HG03097 (cell line): ENCODE measurements around the gene ETFBKMT.
A peak's percentile ranks its signal among the peaks of the same experiment; 100 is the strongest.

Experiments
- ATAC-seq: cut with Tn5 transposase; IDR thresholded peaks from one replicate; pipeline ENCODE4 v1.9.1; 2021; ENCODE audit not compliant: unreplicated experiment, low FRiP score

Gene ETFBKMT, protein sequence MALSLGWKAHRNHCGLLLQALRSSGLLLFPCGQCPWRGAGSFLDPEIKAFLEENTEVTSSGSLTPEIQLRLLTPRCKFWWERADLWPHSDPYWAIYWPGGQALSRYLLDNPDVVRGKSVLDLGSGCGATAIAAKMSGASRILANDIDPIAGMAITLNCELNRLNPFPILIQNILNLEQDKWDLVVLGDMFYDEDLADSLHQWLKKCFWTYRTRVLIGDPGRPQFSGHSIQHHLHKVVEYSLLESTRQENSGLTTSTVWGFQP

DNA sequence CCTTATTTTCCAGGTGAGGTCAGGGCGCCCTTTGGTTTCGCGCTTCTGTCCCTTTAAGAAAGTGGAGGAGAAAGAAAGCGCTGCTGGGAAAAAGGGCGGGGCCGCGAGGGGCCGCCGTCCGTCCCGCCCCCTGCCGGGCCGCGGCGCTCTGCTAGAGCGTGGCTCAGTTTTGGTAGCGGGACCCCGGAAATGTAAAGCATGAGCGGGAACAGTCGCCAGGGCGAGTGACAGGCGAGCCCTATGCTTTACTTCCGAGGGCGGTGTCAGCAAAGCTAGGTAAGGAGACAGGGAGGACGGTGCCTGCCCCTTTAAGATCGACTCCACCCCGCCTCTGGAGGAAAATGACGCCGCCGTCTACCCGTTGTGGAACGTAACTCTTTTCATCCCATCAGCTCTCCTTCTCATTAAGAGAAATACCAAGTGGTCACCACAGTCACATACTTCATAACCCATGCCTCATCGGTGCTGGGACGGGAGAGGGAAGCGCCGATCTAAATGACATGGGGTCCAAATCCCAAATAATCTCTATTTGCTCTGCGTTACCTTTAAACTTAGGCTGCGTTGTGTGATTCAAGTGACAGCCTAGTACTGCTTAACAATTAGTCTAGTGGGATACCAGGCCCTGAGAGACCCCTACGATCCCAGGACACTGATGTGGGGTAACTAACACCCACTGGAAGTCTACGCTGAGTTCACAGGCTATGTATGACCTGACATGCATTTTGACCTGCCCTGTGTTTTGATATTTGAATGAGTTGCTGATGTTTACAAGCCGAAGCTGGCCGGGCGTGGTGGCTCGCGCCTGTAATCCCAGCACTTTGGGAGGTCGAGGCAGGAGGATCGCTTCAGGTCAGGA lies at the start of gene ETFBKMT:
ETFBKMT (plus strand) TSS at position 602 of the 856 bp plus-strand sequence. CDS start 2,266 bp downstream, outside the sequence.
- ATAC-seq, result peak; percentile 98

DNA sequence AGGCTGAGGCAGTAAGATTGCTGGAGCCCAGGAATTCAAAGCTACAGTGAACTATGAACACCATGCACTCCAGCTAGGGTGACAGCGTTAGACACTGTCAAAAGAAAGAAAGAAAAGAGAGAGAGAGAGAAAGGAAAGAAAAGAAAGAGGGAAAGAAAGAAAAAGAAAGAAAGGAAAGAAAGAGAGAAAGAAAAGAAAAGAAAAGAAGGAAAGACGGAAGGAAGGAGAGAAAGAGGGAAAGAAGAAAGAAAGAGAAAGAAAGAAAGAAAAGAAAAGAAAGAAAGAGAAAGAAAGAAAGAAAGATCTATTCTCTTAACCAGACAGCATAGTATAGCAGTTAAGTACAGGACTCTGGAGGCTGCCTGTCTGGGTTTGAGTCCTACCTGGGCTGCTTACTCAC lies 46.7 kb upstream of the ETFBKMT start:
- ATAC-seq, result no peak

GRCh38 chr12:31618228-31619025 lies 41.1 kb upstream of the ETFBKMT start:
- ATAC-seq, result no peak

DNA sequence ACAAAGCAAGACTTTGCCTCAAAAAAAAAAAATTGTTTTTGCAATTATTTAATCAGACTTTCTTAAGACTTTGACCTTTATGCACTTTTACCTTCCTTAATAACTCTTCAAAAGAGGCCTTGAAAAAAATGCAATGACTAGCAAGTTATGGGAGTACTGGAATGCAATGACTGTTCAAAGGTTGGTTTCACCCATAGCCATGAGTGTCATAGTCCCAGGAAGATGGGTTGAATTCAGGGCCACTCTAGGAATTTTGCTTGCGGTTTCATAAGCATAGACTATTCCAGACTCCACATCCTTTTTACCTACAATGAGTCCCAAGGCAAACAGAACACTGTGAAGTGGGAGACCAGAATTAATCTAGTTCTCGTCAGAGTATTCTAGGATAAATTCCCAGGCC lies 39.2 kb upstream of the ETFBKMT start:
- ATAC-seq, result no peak

DNA sequence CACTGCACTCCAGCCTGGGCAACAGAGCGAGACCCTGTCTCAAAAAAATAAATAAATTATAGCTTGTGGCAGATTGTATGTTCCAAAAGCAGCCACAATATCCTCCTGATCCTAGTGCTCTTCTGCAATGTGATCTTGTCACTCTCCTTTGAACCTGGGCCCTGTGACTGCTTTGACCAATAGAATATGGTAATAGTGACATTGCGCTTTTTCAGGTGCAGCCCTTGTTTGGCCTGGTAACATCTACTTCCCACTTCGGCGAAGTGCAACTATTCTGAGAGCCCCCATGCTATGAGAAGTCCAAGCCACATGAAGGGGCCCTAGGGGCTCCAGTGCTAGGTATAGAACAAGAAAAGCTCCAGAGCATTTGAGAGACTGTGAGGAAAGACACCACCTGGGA lies 37.5 kb upstream of the ETFBKMT start:
- no peak for ATAC-seq

GRCh38 chr12:31626270-31626995 lies 33.1 kb upstream of the ETFBKMT start:
- no peak for ATAC-seq

GRCh38 chr12:31627456-31628054 lies 31.9 kb upstream of the ETFBKMT start:
- no peak for ATAC-seq

- no peak for ATAC-seq
Measured at GRCh38 chr12:31629756-31630732, 29.4 kb upstream of the ETFBKMT start.

GRCh38 chr12:31631023-31631724 lies 28.3 kb upstream of the ETFBKMT start:
- no peak for ATAC-seq

DNA sequence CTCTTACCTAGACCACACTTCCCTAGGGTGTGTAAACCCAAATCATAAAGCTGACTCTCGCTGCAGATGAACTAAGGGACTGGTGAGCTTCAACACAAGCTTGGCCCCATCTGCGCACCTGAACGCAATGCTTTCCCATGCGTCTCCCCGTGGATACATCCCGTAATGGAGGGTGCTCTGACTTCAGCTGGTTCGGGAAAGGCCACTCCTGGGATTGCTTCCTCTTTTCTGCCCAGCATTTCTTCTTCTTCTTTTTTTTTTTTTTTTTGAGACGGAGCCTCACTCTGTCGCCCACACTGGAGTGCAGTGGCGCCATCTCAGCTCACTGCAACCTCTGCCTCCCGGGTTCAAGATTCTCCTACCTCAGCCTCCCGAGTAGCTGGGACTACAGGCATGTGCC lies 27.7 kb upstream of the ETFBKMT start:
- ATAC-seq, result no peak

GRCh38 chr12:31633464-31633863 lies 26.0 kb upstream of the ETFBKMT start:
- no peak for ATAC-seq

GRCh38 chr12:31634620-31635019 lies 24.9 kb upstream of the ETFBKMT start:
- ATAC-seq, result no peak

DNA sequence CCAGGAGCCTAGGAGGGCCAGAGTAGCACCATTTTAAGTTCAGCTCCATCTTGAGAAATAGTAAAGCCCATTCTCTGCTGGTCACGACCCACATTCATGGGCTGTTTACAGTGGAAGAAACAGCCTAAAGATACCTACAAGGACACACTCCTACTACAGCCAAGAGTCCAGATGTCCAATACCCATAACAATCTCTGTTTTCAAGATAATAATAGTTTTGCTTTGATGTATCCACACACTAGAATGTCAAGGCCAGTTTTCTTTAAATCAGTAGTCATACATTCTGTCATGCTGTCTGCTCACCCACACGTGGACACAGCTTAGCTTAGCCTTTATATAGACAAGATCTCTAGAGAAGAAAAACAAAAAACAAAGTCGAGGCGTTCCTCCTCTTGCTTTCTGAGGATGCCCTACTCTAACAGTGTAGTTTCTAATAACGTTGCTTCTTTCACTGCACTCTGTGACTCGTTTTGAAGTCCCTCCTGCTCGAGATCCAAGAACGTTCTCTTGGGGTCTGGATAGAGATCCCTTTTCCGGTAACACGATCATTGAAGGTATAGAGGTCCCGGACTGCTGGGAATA lies 17.9 kb upstream of the ETFBKMT start:
- no peak for ATAC-seq

- no peak for ATAC-seq
Measured at GRCh38 chr12:31644536-31644935, 15.0 kb upstream of the ETFBKMT start.

GRCh38 chr12:31645924-31646323 lies 13.6 kb upstream of the ETFBKMT start:
- ATAC-seq, result no peak

- ATAC-seq, result no peak
Measured at GRCh38 chr12:31647086-31647491, 12.4 kb upstream of the ETFBKMT start.

DNA sequence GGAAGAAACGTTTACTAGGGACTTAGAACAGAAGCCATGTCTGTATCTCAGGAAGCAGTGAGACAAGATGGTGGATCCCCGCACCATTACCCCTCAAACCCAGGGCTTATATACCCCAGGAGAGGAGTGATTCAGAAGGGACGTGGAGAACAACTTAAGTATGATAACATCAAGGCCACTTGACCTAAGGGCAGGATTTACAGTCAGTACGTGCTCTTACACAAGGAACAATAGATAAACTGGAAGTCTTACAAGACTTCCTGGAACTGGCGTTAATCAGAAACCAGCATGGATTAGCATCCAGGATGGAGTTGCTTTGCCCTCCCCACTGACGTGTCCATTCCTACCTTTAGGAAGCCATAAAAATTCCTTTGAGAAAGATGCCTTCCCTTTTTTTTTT lies 8.6 kb upstream of the ETFBKMT start:
- ATAC-seq, result no peak
